C1 segment of cervical spinal cord (tissue), 14 donors: ENCODE measurements around the gene SUMO1.

Source experiments
- DNase-seq, 14 donors: peaks; one replicate each; lab custom pipeline; 2025; lab: John Stamatoyannopoulos, UW

Gene SUMO1

GRCh38 chr2:202201220-202202160, 36.9 kb downstream of the SUMO1 start:
- DNase-seq: peak in 1 of 14 donors; percentile 4

- DNase-seq: no peak
Measured at GRCh38 chr2:202196727-202197126, 41.7 kb downstream of the SUMO1 start.

- no peak for DNase-seq
Measured at GRCh38 chr2:202194418-202194817, 44.0 kb downstream of the SUMO1 start.

GRCh38 chr2:202193881-202194353, 44.5 kb downstream of the SUMO1 start:
- DNase-seq: no peak

- no peak for DNase-seq
Measured at GRCh38 chr2:202193305-202193704, 45.1 kb downstream of the SUMO1 start.

GRCh38 chr2:202187570-202187969, 50.8 kb downstream of the SUMO1 start:
- DNase-seq: no peak

- no peak for DNase-seq
Measured at GRCh38 chr2:202186641-202187202, 51.7 kb downstream of the SUMO1 start.

- no peak for DNase-seq
Measured at GRCh38 chr2:202185156-202185555, 53.2 kb downstream of the SUMO1 start.

- no peak for DNase-seq
Measured at GRCh38 chr2:202184557-202184956, 53.8 kb downstream of the SUMO1 start.

GRCh38 chr2:202178346-202178958, 59.9 kb downstream of the SUMO1 start:
- DNase-seq: peak in 4 of 14 donors; percentile 5 to 50 (median 23)

GRCh38 chr2:202172439-202173211, 65.8 kb downstream of the SUMO1 start:
- no peak for DNase-seq

GRCh38 chr2:202171241-202171825, 67.1 kb downstream of the SUMO1 start:
- DNase-seq: peak in 4 of 14 donors; percentile 2 to 49 (median 6)

- no peak for DNase-seq
Measured at GRCh38 chr2:202169832-202170424, 68.5 kb downstream of the SUMO1 start.

- DNase-seq: no peak
Measured at GRCh38 chr2:202169131-202169530, 69.3 kb downstream of the SUMO1 start.

- DNase-seq: no peak
Measured at GRCh38 chr2:202165945-202166344, 72.5 kb downstream of the SUMO1 start.

GRCh38 chr2:202165208-202165607, 73.2 kb downstream of the SUMO1 start:
- no peak for DNase-seq

- DNase-seq: no peak
Measured at GRCh38 chr2:202164411-202164810, 74.0 kb downstream of the SUMO1 start.

GRCh38 chr2:202161151-202161835, 77.1 kb downstream of the SUMO1 start:
- DNase-seq: peak in 3 of 14 donors; percentile 2 to 97 (median 3)

GRCh38 chr2:202158796-202159195, 79.6 kb downstream of the SUMO1 start:
- DNase-seq: peak in 1 of 14 donors; percentile 77
